GM12892 (cell line): Measurements from ENCODE around the gene KIF3A.

ENCODE experiments used
- POLR2A ChIP-seq: IDR thresholded peaks from 2 replicates; pipeline ENCODE4 v1.6.1; 2011; ENCODE audit warnings: low read depth, low read length, control low read depth
- POLR2AphosphoS5 ChIP-seq: IDR thresholded peaks from 2 replicates; pipeline ENCODE4 v1.6.1; 2011; ENCODE audit warnings: low read depth, low read length, control low read depth

GRCh38 chr5:132673939-132674630, 63.3 kb downstream of the KIF3A start, which contains the start of gene IL4:
- no peak for TF ChIP-seq POLR2A
- no peak for TF ChIP-seq POLR2AphosphoS5
